NCI-H187 treated with DMSO at 0.1 percent for 48 hours (cell line): ENCODE measurements around the gene ZNF664.

Experiments used
- DNase-seq: peaks from one replicate; lab custom pipeline; 2025; lab: John Stamatoyannopoulos, UW

The ZNF664 gene

DNA sequence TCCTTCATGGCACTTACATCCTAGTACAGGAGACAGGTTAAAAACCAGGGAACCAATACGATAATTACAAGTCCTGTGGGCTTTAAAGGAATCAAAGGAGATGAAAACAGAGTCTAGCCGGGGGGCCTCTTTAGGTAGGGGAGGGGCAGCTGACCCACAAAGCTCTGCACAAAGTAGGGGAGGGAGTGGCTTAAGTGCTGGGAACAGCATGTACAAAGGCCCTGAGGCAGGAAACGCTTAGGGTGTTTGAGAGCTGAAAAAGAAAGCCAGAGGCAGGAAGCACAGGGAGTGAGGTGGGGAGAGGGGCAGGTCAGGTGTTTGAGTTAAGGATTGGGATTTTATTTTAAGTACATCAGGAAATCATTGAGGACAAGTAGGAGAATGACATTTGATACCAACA is 37.7 kb downstream of the ZNF664 start:
- no peak for DNase-seq

DNA sequence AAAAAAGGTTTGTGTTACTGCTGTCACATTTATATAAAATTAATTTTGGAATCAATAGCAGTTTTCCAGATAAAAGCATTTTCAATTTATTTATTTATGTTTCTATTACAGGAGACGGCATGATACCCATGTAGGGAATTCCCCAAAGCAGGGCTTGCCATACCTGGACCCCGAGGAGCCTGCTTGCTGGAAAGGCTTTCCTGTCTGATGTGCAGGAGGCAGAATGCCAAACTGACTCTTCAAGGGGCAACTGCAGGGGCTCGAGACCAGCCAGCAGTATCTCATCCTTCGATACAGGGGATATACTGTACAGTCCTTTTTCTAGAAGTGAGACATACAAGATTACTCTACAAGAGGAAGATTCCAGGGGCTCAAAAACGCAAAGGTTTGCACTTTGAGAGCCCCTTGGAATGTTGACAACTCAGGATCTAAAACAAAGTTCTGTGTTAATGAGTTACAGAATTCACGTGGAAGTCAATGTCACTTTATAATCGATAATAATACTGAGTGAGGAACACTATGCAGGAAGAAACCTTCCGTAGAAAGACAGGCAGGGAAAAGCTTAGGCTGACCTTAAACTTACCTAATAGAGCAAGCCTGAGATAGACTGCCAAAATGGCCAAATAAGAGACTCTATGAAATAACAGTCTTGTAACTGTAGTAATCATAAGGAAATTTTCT is 38.6 kb downstream of the ZNF664 start:
- no peak for DNase-seq

DNA sequence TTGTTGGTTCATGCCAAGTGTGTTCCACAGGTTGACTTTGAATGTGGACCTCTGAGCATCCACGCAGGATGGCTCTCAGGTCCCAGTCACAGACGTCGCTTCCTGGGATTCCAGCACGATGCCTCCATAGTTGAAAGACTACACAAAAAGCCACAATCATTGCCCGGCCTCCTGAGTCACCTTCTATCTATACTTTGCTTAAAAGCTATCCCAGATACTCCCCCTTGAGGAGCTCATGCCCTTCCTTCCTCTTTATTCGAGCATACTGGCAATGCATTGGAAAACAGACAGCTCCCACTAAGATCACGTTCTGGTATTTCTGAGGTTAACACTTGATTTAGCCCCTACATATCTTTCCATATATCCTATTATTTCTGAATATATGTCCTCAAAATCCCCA is 40.1 kb downstream of the ZNF664 start:
- no peak for DNase-seq

- DNase-seq, result no peak
Observed at GRCh38 chr12:124015494-124016461, 42.8 kb downstream of the ZNF664 start.

DNA sequence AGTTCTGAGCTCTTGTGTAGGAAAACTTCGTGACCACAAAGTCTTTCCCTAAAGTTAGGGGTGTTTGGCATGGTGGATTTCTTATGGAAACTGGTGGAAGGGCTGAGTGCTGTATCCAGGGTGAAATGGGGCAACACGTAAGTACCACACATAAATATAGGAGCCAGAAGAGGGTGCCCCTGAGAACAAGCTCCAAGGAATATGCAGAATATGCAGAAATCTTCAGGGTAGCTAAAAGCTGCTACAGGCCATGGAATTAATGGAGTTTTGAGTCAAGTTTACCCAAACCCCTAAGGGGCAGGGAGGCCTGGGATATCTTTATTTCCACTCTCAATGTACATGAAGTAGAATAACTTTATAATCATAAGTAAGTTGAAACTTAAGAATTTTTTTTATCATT is 44.0 kb downstream of the ZNF664 start:
- DNase-seq, result no peak

GRCh38 chr12:124018539-124018938 is 45.5 kb downstream of the ZNF664 start:
- DNase-seq, result no peak

DNA sequence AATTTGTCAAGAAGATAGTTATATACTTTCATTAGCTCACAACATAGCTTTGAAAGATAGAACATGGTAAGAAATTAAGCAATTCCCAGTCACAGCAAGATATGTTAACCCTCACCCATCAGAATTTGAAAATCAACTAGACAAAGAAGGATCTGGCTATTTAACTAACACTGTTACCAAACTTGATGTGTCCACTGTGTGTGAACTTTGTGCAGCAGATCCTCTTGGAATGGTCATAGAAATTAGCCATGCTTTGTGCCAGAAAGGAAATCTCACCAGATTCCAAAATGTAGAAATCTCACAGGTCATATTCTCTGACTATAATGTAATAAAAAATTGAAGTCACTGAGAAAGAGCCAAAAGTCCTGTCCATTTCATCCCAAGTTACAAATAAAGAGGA is 46.1 kb downstream of the ZNF664 start:
- DNase-seq, result no peak

DNA sequence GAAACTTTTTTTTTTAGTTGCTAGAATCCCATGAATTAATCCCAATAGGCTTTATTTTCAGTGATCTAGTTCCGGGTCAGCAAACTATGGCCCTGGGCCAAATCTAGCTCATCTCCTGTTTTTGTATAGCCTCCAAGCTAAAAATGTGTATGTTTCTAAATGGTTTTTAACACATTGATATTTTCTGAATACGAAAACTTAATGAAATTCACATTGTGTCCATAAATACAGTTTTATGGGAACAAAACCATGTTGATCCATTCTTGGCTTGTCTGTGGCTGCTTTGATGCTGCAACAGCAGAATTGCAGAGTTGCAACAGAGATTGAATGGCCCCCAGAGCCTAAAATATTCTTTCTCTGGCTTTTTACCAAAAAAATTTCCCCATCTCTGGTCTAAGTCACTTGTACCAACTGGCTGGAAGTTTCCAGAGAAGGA is 47.5 kb downstream of the ZNF664 start:
- DNase-seq, result no peak

DNA sequence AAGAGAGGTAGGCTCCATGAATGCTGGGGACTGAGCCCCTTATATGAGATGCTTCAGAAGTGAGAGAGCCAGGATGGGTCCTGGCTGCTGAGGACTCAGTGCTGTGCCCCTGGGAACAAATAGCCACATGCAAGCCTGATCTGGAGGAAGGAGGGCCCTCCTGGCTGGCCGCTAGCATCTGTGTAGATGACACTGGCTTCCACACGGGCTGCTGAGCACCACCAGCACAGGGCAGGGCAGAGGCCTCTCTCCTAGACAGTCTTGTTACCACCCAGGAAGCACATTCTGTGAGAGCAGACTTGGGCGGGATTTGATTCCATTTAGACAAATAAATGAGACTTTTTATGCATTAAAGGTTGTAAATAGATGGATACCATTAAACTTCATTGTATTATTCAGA is 48.0 kb downstream of the ZNF664 start:
- no peak for DNase-seq

GRCh38 chr12:124022161-124022560 is 49.1 kb downstream of the ZNF664 start:
- DNase-seq, result no peak

DNA sequence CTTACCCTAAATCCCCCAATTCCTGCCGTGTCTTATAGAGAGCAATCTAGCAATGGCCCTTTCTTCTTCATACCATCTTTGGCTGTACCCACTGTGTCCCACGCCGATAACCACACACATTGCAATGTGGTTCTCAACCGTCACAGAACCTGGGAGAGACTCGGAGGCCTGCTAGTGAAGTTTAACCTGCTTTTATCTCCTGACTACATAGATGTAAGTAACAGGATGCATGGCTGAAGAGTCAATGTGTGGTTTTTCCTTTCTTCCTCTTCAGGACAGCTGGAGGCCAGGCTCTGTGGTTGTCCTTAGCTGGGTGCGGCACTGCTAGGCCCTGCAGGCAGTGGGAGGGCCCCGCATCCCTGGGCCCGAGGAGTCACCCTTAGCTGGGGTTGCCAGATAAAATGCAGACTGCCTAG is 51.3 kb downstream of the ZNF664 start:
- no peak for DNase-seq

DNA sequence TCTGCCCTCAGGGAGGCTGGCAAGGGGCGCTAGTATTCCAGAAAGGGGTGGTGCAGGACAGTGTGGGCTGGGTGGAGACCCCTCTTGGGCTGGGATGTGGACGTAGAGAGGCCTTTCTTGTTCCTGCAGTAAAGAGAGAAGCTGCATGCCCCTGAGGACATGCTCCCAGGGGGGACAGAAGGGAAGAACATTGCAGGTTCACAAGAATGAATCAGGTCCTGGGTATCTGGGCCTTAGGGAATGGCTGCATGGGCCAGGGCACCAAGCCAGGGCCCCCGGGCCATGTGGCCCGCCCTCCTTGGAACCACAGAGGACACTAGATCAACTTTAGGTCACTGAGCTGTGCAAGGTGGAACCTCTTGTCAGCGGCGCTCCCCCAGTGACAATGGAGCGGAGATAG is 51.8 kb downstream of the ZNF664 start:
- DNase-seq, result no peak

DNA sequence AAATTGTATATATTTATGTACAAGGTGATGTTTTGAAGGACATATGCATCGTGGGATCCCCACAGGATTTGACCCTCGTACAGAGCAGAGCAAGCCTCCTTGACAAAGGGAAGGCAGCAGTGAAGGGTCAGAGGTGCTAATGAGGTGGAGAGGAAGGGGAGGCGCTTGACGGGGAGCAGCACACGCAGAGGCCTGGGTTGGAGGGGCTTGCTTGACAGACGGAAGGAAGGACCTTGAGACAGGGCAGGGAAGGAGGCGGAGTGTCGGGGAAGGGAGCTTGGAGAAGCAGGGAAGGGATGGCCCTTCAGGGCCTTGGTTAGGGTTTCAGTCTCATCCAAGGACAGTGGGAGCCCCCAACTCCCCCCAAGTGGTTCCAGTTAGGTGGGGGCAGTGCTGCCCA is 52.6 kb downstream of the ZNF664 start:
- DNase-seq, result no peak

DNA sequence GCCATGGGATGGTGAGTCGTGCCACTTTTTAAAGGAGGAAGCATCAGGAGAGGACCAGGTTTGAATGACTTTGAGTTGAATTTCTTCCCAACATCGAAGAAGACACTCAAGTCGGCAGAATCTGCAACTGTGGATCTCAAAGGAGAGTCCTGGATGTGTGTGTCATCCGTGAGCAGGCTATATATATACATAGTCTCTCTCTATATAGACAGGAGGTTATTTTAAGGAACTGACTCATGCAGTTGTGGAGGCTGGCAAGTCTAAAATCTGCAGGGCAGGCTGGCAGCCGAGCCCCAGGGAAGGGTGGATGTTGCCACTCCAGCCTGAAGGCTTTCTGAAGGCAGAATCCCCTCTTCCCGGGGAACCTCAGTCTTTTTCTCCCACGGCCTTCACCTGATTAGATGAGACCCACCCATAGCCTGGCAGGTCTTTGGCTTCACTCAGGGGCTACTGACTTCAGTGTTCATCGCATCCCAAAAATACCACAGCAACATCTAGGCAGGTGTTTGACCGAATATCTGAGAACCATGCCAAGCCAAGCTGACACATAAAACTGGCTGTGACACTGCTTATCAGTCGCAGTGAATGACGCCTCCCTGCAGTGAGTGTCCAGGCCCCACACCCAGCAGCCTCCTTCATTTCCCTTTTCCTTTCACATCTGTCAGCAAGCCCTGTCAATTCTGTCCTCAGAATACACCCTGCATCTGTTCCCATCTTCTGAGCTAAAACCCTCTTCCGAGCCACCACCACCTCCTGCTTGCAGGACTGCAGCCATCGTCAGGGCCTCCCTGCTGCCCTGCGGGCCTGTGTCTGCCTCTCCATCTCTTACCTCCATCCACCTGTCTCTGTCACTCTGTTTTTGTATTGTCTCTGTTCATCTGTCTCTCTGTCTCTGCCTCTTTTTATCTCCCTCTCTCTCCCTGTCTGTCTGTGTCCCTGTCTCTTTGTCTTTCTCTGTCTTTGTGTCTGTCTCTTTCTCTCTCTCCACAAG is 54.0 kb downstream of the ZNF664 start:
- no peak for DNase-seq

DNA sequence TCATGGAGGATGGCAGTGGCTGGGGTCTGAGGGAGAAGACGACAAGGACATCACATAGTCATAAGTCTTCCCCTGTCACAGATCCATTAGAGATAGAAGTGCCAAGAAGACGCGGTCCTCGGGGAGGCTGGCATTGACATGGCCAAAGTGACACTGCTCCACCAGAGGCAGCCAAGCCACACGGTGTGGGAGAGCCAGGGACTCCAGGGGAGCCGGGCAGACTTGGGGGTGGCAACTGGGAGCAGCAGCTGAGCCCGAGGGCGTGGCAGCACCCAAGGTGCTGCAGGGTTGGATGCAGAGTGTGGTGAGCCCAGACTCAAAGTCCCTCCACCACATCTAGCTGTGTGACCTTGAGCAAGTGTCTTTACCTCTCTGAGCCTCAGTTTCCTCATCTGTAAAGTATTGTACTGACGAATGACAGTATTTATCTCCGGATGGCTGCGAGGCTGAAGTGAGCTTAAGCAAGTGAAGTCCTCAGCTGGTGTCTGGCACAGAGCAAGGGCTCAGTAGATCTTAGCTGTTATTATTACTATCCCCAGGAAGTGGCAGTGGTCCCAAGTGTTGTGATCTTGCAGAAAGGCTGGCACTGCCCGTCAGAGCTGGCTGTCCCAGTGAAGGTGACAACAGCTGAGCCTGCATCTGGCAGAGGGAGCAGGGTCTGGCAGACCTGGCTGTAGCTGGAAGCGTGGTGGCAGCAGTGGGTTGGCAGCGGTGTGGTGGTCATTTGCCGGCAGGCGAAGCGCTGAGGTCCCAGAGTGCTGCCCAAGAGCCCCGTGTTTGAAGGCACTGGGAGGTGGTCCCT is 54.9 kb downstream of the ZNF664 start:
- no peak for DNase-seq

- DNase-seq, result no peak
Observed at GRCh38 chr12:124028555-124028925, 55.5 kb downstream of the ZNF664 start.

GRCh38 chr12:124030008-124030407 is 57.0 kb downstream of the ZNF664 start:
- DNase-seq, result no peak

DNA sequence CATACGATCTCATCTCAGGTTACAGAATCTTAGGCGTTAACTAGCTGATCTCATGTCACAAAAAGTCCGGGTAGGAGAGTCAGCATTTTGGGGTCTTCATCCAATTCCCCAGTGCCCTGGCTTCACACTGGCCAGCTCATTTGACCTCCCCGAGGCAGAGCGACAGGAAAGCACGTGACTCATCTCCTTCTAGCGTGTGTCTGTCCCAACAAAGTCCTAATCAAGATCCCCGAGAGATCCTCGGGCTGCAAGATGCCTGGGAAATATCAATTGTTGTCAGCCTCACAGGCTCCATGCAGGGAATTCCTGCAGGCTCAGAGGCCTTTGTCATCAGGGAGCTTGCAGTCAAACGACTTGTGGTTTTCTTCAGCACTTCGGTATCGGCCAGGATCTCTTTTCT is 57.5 kb downstream of the ZNF664 start:
- no peak for DNase-seq

DNA sequence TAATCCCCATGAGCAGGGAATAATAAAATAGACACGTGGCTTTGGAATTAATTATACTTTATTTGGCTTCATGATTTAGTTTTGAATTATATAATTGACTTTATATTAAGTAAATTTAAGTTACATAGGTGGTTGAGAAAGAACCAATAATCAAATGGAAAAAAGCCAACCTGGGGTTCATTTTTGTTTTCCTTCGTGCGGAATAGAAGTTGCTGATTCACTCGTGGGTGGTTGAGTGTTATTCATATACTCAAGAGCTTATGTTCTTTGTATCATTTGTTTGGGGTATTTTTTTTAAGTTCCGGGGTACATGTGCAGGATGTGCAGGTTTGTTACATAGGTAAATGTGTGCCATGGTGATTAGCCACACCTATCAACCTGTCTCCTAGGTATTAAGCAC is 58.0 kb downstream of the ZNF664 start:
- DNase-seq, result no peak

- DNase-seq, result no peak
Observed at GRCh38 chr12:124032265-124032886, 59.4 kb downstream of the ZNF664 start.

DNA sequence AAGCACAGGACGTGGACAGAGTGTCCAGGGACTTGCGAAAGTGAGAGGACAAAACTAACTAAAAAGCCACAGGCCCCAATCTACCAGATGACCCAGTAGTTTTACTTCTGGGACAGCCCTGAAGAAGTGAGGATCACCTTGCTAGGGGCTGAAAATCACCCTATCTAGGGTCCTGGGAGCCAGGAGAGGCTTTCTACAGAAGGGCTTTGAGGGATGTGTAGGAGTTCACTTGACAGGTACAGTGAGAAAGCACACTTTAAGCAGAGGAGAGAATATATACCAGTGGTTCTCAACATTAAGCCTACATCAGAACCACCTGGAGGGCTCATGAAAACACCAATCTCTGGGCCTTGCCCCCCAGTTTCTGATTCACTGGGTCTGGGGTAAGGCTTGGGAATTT is 60.8 kb downstream of the ZNF664 start:
- no peak for DNase-seq
